NCI-H2227 (cell line): Measurements from ENCODE around the gene SFTPD.
"Not testable (repeated sequence)": the region's sequence is repeated elsewhere in the genome, so short reads cannot be mapped to it uniquely, and the experiment has no call there.

Experiments
- DNase-seq: peaks from one replicate; lab custom pipeline; 2025; ENCODE audit not compliant: unreplicated experiment; lab: John Stamatoyannopoulos, UW

Gene SFTPD

GRCh38 chr10:79927111-79927828 is 21.6 kb downstream of the SFTPD start:
- no peak for DNase-seq

GRCh38 chr10:79926037-79926436 is 22.9 kb downstream of the SFTPD start:
- no peak for DNase-seq

- no peak for DNase-seq
Observed at GRCh38 chr10:79925614-79926013, 23.3 kb downstream of the SFTPD start.

GRCh38 chr10:79923669-79924068 is 25.2 kb downstream of the SFTPD start:
- DNase-seq, result no peak

GRCh38 chr10:79923145-79923544 is 25.8 kb downstream of the SFTPD start:
- no peak for DNase-seq

- DNase-seq, result not testable (repeated sequence)
Observed at GRCh38 chr10:79922011-79922412, 26.9 kb downstream of the SFTPD start.

GRCh38 chr10:79915838-79916237 is 33.1 kb downstream of the SFTPD start:
- DNase-seq, result not testable (repeated sequence)

- not testable (repeated sequence) for DNase-seq
Observed at GRCh38 chr10:79914512-79914911, 34.4 kb downstream of the SFTPD start.

GRCh38 chr10:79910836-79911235 is 38.1 kb downstream of the SFTPD start:
- no peak for DNase-seq

- DNase-seq, result no peak
Observed at GRCh38 chr10:79910344-79910743, 38.6 kb downstream of the SFTPD start.

- no peak for DNase-seq
Observed at GRCh38 chr10:79905322-79906314, 43.3 kb downstream of the SFTPD start.

- DNase-seq, result peak; percentile 63
Observed at GRCh38 chr10:79904671-79905321, 44.1 kb downstream of the SFTPD start.

GRCh38 chr10:79901571-79901970 is 47.3 kb downstream of the SFTPD start:
- DNase-seq, result not testable (repeated sequence)

- no peak for DNase-seq
Observed at GRCh38 chr10:79898597-79899325, 50.1 kb downstream of the SFTPD start.

- not testable (repeated sequence) for DNase-seq
Observed at GRCh38 chr10:79892896-79893295, 56.0 kb downstream of the SFTPD start.

- no peak for DNase-seq
Observed at GRCh38 chr10:79890469-79890868, 58.4 kb downstream of the SFTPD start.

- not testable (repeated sequence) for DNase-seq
Observed at GRCh38 chr10:79888984-79889383, 59.9 kb downstream of the SFTPD start.
